ENCODE results near the gene MFN2.

- TF ChIP-seq CTCF (IDR thresholded peaks at IDR 0.05), result no peak
- TF ChIP-seq POLR2A (IDR thresholded peaks at IDR 0.05), result no peak
Measured at GRCh38 chr1:11946647-11947046, 33.6 kb upstream of the MFN2 start.
